Neural cell (in vitro differentiated cells): ENCODE data around the gene KCNMB4.

Source experiments
- EZH2 ChIP-seq: fragments of 200-600, 300-800 bp; shearing (Covaris generic), sonication (generic); IDR thresholded peaks from 2 replicates; pipeline ENCODE4 v1.6.1; 2014; ENCODE audit warnings: antibody characterized with exemption, low read length, borderline replicate concordance, mild to moderate bottlenecking; ENCODE audit not compliant: insufficient read depth, poor library complexity, severe bottlenecking
- MXI1 ChIP-seq: fragments of 450-650 bp; conservative IDR thresholded peaks from 2 replicates; pipeline ENCODE4 v1.6.1; 2014; ENCODE audit warnings: antibody characterized with exemption, mild to moderate bottlenecking; ENCODE audit not compliant: poor library complexity, severe bottlenecking
- POLR2AphosphoS5 ChIP-seq: IDR thresholded peaks from 2 replicates; pipeline ENCODE4 v1.6.1; 2012
- TF ChIP-seq, protein P1 (sequence below): fragments of 450-650 bp; IDR thresholded peaks from 2 replicates; pipeline ENCODE4 v1.5.1; 2014; ENCODE audit warnings: antibody characterized with exemption, mild to moderate bottlenecking, moderate library complexity; ENCODE audit not compliant: poor library complexity, severe bottlenecking

DNA sequence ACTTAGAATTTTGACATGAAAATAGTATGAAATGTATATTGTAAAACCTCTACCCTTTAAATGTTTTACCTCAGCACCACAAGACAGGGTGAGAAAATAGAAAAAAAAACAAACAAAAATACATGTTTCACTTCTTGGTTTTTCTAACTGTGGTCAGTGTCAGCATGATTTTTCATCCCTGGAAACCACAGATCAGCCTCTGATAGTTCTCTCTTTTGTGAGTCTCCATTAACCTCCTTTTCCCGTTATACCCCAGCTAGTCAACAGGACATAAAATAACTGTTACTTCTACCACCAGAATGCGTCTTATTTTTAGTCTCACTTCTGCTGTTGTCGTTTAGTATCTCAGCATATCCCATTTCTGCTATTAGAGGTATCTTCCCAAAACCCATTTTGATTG, 48.3 kb upstream of the KCNMB4 start:
- TF ChIP-seq, protein P1, sequence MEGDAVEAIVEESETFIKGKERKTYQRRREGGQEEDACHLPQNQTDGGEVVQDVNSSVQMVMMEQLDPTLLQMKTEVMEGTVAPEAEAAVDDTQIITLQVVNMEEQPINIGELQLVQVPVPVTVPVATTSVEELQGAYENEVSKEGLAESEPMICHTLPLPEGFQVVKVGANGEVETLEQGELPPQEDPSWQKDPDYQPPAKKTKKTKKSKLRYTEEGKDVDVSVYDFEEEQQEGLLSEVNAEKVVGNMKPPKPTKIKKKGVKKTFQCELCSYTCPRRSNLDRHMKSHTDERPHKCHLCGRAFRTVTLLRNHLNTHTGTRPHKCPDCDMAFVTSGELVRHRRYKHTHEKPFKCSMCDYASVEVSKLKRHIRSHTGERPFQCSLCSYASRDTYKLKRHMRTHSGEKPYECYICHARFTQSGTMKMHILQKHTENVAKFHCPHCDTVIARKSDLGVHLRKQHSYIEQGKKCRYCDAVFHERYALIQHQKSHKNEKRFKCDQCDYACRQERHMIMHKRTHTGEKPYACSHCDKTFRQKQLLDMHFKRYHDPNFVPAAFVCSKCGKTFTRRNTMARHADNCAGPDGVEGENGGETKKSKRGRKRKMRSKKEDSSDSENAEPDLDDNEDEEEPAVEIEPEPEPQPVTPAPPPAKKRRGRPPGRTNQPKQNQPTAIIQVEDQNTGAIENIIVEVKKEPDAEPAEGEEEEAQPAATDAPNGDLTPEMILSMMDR, result no peak
- no peak for TF ChIP-seq EZH2
- no peak for TF ChIP-seq MXI1
- no peak for TF ChIP-seq POLR2AphosphoS5
